HG03025 (cell line): ENCODE data around the gene KLHDC8B.

Experiments used
- ATAC-seq: cut with Tn5 transposase; IDR thresholded peaks from one replicate; pipeline ENCODE4 v1.9.1; 2021; ENCODE audit warnings: mild to moderate bottlenecking, moderate library complexity; ENCODE audit not compliant: unreplicated experiment, low FRiP score

The KLHDC8B gene

GRCh38 chr3:49158103-49158709 is 13.2 kb upstream of the KLHDC8B start:
- no peak for ATAC-seq

GRCh38 chr3:49158792-49159191 is 12.6 kb upstream of the KLHDC8B start:
- ATAC-seq = no peak

- ATAC-seq = no peak
Observed at GRCh38 chr3:49161197-49161596, 10.2 kb upstream of the KLHDC8B start.

- ATAC-seq = no peak
Observed at GRCh38 chr3:49161808-49162530, 9.4 kb upstream of the KLHDC8B start.

- no peak for ATAC-seq
Observed at GRCh38 chr3:49162751-49163419, 8.5 kb upstream of the KLHDC8B start.

GRCh38 chr3:49163609-49164008 is 7.8 kb upstream of the KLHDC8B start:
- no peak for ATAC-seq

GRCh38 chr3:49164983-49165720 is 6.2 kb upstream of the KLHDC8B start:
- ATAC-seq = no peak

- no peak for ATAC-seq
Observed at GRCh38 chr3:49165771-49166751, 5.3 kb upstream of the KLHDC8B start, which contains the start of gene CCDC71. Gene CCDC71 (minus strand): TSS chr3:49166331. CDS start chr3:49164208, 2,123 bp downstream.

- ATAC-seq = no peak
Observed at GRCh38 chr3:49166752-49167556, 4.4 kb upstream of the KLHDC8B start.

- no peak for ATAC-seq
Observed at GRCh38 chr3:49170744-49171118, 667 bp upstream of the KLHDC8B start.

GRCh38 chr3:49171775-49172500 is 540 bp downstream of the KLHDC8B start:
- no peak for ATAC-seq

GRCh38 chr3:49172551-49173041 is 1.2 kb downstream of the KLHDC8B start:
- ATAC-seq = no peak

GRCh38 chr3:49173116-49173791 is 1.9 kb downstream of the KLHDC8B start:
- ATAC-seq = no peak

- no peak for ATAC-seq
Observed at GRCh38 chr3:49173792-49174170, 2.4 kb downstream of the KLHDC8B start.

GRCh38 chr3:49174397-49174985 is 3.1 kb downstream of the KLHDC8B start:
- ATAC-seq = no peak

- ATAC-seq = no peak
Observed at GRCh38 chr3:49175530-49175929, 4.1 kb downstream of the KLHDC8B start.

- no peak for ATAC-seq
Observed at GRCh38 chr3:49177073-49177472, 5.7 kb downstream of the KLHDC8B start.
